IMR-90 (cell line): ENCODE measurements around the gene GPC4. TPM values are rescaled to one million over a fixed set of nuclear protein-coding genes. Genes with fewer than 3 reads are reported as not detected.

ENCODE experiments used
- ATAC-seq: fragments of 200-7000 bp; cut with Tn5 transposase; 2 replicates; pipeline ENCODE4 v1.9.1; 2020; ENCODE audit warnings: low read depth, mild to moderate bottlenecking, moderate library complexity
- BruUV-seq: library from RNA; stranded (reverse); fragments of 400-500 nt; replicated peaks from 2 replicates; lab custom pipeline; 2021; lab: Mats Ljungman, UMichigan
- CTCF ChIA-PET: fragments of 300-600 bp; formaldehyde crosslinking; extraction: SDS; loops from one replicate; lab custom pipeline; 2021; ENCODE audit warnings: antibody characterized with exemption; lab: Yijun Ruan, JAX
- POLR2A ChIA-PET: fragments of 300-600 bp; sonication (Branson Sonifier 250); formaldehyde crosslinking; loops from one replicate; lab custom pipeline; 2022; ENCODE audit warnings: antibody characterized with exemption; ENCODE audit not compliant: unreplicated experiment; lab: Charles Lee
- DNase-seq: peaks from one replicate; pipeline ENCODE4 v3.0.0; 2013
- H2AFZ ChIP-seq: replicated peaks from 2 replicates; pipeline ENCODE3; 2013; ENCODE audit warnings: low read length, mild to moderate bottlenecking; ENCODE audit not compliant: poor library complexity
- H2AK5ac ChIP-seq: 2 replicates; pipeline ENCODE4 v1.6.1; 2013; ENCODE audit warnings: low read depth, low read length, inconsistent platforms
- H2AK9ac ChIP-seq: replicated peaks from 2 replicates; pipeline ENCODE3; 2013; ENCODE audit warnings: mild to moderate bottlenecking, low read depth, low read length, moderate library complexity; ENCODE audit not compliant: poor library complexity
- H2BK120ac ChIP-seq: 2 replicates; pipeline ENCODE4 v1.6.1; 2013; ENCODE audit warnings: low read depth, low read length, inconsistent platforms
- H2BK15ac ChIP-seq: 3 replicates; pipeline ENCODE4 v1.6.1; 2013; ENCODE audit warnings: low read depth, low read length, inconsistent platforms
- H2BK20ac ChIP-seq: 2 replicates; pipeline ENCODE4 v1.6.1; 2013; ENCODE audit warnings: low read depth, mild to moderate bottlenecking, inconsistent platforms, low read length, moderate library complexity
- H2BK5ac ChIP-seq: 2 replicates; pipeline ENCODE4 v1.6.1; 2013; ENCODE audit warnings: mild to moderate bottlenecking, low read depth, low read length, inconsistent platforms; ENCODE audit not compliant: poor library complexity, severe bottlenecking
- H3K14ac ChIP-seq: replicated peaks from 2 replicates; pipeline ENCODE4 v1.6.1; 2013; ENCODE audit warnings: low read depth, low read length, inconsistent platforms
- H3K18ac ChIP-seq: 2 replicates; pipeline ENCODE4 v1.6.1; 2013; ENCODE audit warnings: low read depth, low read length, control low read depth
- H3K23ac ChIP-seq: 2 replicates; pipeline ENCODE4 v1.6.1; 2013; ENCODE audit warnings: low read depth, low read length, inconsistent platforms
- H3K27ac ChIP-seq: 2 replicates; pipeline ENCODE4 v1.5.1; 2013; ENCODE audit warnings: mild to moderate bottlenecking, control low read depth, low read length; ENCODE audit not compliant: insufficient read depth
- H3K27me3 ChIP-seq: 2 replicates; pipeline ENCODE4 v1.6.1; 2013; ENCODE audit warnings: low read length; ENCODE audit not compliant: control insufficient read depth, insufficient read depth
- H3K36me3 ChIP-seq: 2 replicates; pipeline ENCODE4 v1.6.1; 2013; ENCODE audit warnings: low read length, mixed read lengths; ENCODE audit not compliant: control insufficient read depth, insufficient read depth
- H3K4ac ChIP-seq: 2 replicates; pipeline ENCODE4 v1.6.1; 2013; ENCODE audit warnings: low read depth, low read length, inconsistent platforms
- H3K4me1 ChIP-seq: 2 replicates; pipeline ENCODE4 v1.6.1; 2013; ENCODE audit warnings: low read length, mixed read lengths; ENCODE audit not compliant: control insufficient read depth, insufficient read depth
- H3K4me2 ChIP-seq: 2 replicates; pipeline ENCODE4 v1.6.1; 2013; ENCODE audit warnings: low read depth, mild to moderate bottlenecking, control low read depth, low read length, moderate library complexity
- H3K4me3 ChIP-seq: 2 replicates; pipeline ENCODE4 v1.5.1; 2013; ENCODE audit warnings: low read depth, mild to moderate bottlenecking, control low read depth, low read length, moderate library complexity; ENCODE audit not compliant: insufficient read depth
- H3K56ac ChIP-seq: 2 replicates; pipeline ENCODE4 v1.6.1; 2013; ENCODE audit warnings: low read length, inconsistent platforms; ENCODE audit not compliant: insufficient read depth; ENCODE audit errors: extremely low read depth
- H3K79me1 ChIP-seq, 2 experiments: 2 replicates each; pipeline ENCODE4 v1.6.1; 2013; ENCODE audit warnings: low read length in 2 of 2, inconsistent platforms in 1 of 2, low read depth in 1 of 2
- H3K9ac ChIP-seq: 2 replicates; pipeline ENCODE4 v1.6.1; 2013; ENCODE audit warnings: low read depth, low read length, control low read depth
- H3K9me1 ChIP-seq: 2 replicates; pipeline ENCODE4 v1.6.1; 2013; ENCODE audit warnings: low read length, inconsistent platforms; ENCODE audit not compliant: insufficient read depth
- H3K9me3 ChIP-seq: 2 replicates; pipeline ENCODE4 v1.6.1; 2013; ENCODE audit warnings: low read length; ENCODE audit not compliant: control insufficient read depth, insufficient read depth
- H4K20me1 ChIP-seq: 2 replicates; pipeline ENCODE4 v1.6.1; 2013; ENCODE audit warnings: low read length, inconsistent platforms; ENCODE audit not compliant: insufficient read depth
- H4K5ac ChIP-seq: 2 replicates; pipeline ENCODE4 v1.6.1; 2013; ENCODE audit warnings: mild to moderate bottlenecking, low read depth, low read length, control low read depth
- H4K8ac ChIP-seq, 2 experiments: 2 replicates each; pipeline ENCODE4 v1.6.1; 2013; ENCODE audit warnings: low read depth in 2 of 2, low read length in 2 of 2, control low read depth in 1 of 2, inconsistent platforms in 1 of 2
- H4K91ac ChIP-seq: 2 replicates; pipeline ENCODE4 v1.6.1; 2013; ENCODE audit warnings: low read depth, low read length, inconsistent platforms; ENCODE audit not compliant: insufficient read depth
- CHD1 ChIP-seq: IDR thresholded peaks from 2 replicates; pipeline ENCODE4 v1.6.1; 2012; ENCODE audit warnings: low read depth, low read length, improper control_type of control experiment
- FOS ChIP-seq: fragments of 150-350 bp; IDR thresholded peaks from 2 replicates; pipeline ENCODE4 v1.6.1; 2016; ENCODE audit warnings: low read depth, low read length
- MAFK ChIP-seq: IDR thresholded peaks from 2 replicates; pipeline ENCODE4 v1.6.1; 2012; ENCODE audit warnings: low read depth, low read length, improper control_type of control experiment
- WGBS, 2 experiments: methylation state at CpG; one replicate each; pipeline versions ENCODE4 v1.1.5 to v1.1.7; 2013; ENCODE audit warnings: missing lambda C conversion rate in 2 of 2; ENCODE audit not compliant: insufficient read length in 1 of 2; ENCODE audit errors: extremely low coverage in 2 of 2; 5-methylcytosine and 5-hydroxymethylcytosine counted together
- dilution Hi-C: fragments of 300-500 bp; cut with HindIII; formaldehyde crosslinking; loops from one replicate; pipeline ENCODE4 v1.14.3; 2018; ENCODE audit warnings: low sequenced_read_pairs; ENCODE audit not compliant: unreplicated experiment
- in situ Hi-C: fragments of 300-500 bp; cut with MboI; formaldehyde crosslinking; loops from 3 replicates; pipeline ENCODE4 v1.14.3; 2019; ENCODE audit warnings: low sequenced_read_pairs, inconsistent platforms, mixed read lengths
- intact Hi-C: fragments of 100-400 bp; cut with micrococcal nuclease; formaldehyde crosslinking; loops from 2 replicates; pipeline ENCODE4 v1.10.0; 2022
- polyA plus RNA-seq, 3 experiments: library from polyadenylated mRNA; depleted of rRNA; stranded (reverse); fragments of >200 nt; gene quantifications; 2 replicates each; pipeline ENCODE4 v1.2.3, GENCODE V29; 2012; ENCODE audit warnings: low replicate concordance in 1 of 3
- total RNA-seq: library from RNA; depleted of rRNA; stranded (reverse); fragments of >200 nt; gene quantifications from 2 replicates; pipeline ENCODE4 v1.2.3, GENCODE V29; 2012
- TF ChIP-seq, protein P1 (sequence below): conservative IDR thresholded peaks from 2 replicates; pipeline ENCODE4 v1.5.1; 2012; ENCODE audit warnings: mild to moderate bottlenecking, low read depth, low read length, improper control_type of control experiment
- TF ChIP-seq, protein P2 (sequence below): fragments of 150-350 bp; IDR thresholded peaks from 2 replicates; pipeline ENCODE4 v1.6.1; 2016; ENCODE audit warnings: low read depth, mild to moderate bottlenecking, low read length, moderate library complexity, borderline replicate concordance

The GPC4 gene
- total and polyA plus RNA-seq, 2 of the 4 experiments (the other 2 are of a cell fraction): 0.54 to 1.6 TPM

DNA sequence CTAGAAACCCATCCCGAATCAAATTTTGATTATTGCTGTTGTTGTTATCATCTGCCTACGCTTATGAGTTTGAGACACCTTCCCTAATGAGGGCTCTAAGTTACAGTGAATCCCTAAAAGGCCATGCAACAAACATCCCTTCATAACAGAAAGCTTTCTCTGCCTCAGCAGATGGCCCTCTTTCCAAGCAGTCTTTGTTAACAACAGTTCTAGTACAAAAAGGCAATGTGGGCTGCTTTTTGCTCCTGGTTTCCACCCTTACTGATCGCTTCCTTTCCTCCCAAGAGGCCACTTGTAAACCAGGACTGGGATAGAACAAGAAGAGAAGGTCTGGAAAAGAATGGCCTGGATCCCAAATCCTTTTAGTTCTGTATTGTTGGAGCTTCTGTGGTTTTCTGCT lies 24.2 kb downstream of the GPC4 start:
- dilution Hi-C loops: no loop called here
- POLR2A ChIA-PET: no interaction called here

More for the DNA sequence above, 24.2 kb downstream of the GPC4 start:
- H4K5ac ChIP-seq: no peak overlapping the region
- BruUV-seq: no TSS peak
- H3K4ac ChIP-seq: no peak overlapping the region
- no peak overlapping the region for H3K18ac ChIP-seq
- H3K9ac ChIP-seq: no peak overlapping the region
- H4K8ac ChIP-seq: no peak overlapping the region
- no peak overlapping the region for H2AK9ac ChIP-seq
- H3K4me3 ChIP-seq: no peak overlapping the region
- H3K4me2 ChIP-seq: no peak overlapping the region
- no peak overlapping the region for H3K56ac ChIP-seq
- H3K14ac ChIP-seq: no peak overlapping the region
- no peak overlapping the region for H2AFZ ChIP-seq
- in situ Hi-C loops: no loop called here
- H3K9me3 ChIP-seq: no peaks in the 10 kb centered on the region
- TF ChIP-seq, protein P1, sequence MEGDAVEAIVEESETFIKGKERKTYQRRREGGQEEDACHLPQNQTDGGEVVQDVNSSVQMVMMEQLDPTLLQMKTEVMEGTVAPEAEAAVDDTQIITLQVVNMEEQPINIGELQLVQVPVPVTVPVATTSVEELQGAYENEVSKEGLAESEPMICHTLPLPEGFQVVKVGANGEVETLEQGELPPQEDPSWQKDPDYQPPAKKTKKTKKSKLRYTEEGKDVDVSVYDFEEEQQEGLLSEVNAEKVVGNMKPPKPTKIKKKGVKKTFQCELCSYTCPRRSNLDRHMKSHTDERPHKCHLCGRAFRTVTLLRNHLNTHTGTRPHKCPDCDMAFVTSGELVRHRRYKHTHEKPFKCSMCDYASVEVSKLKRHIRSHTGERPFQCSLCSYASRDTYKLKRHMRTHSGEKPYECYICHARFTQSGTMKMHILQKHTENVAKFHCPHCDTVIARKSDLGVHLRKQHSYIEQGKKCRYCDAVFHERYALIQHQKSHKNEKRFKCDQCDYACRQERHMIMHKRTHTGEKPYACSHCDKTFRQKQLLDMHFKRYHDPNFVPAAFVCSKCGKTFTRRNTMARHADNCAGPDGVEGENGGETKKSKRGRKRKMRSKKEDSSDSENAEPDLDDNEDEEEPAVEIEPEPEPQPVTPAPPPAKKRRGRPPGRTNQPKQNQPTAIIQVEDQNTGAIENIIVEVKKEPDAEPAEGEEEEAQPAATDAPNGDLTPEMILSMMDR: no peak
- TF ChIP-seq, protein P2, sequence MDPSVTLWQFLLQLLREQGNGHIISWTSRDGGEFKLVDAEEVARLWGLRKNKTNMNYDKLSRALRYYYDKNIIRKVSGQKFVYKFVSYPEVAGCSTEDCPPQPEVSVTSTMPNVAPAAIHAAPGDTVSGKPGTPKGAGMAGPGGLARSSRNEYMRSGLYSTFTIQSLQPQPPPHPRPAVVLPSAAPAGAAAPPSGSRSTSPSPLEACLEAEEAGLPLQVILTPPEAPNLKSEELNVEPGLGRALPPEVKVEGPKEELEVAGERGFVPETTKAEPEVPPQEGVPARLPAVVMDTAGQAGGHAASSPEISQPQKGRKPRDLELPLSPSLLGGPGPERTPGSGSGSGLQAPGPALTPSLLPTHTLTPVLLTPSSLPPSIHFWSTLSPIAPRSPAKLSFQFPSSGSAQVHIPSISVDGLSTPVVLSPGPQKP: no peak
- TF ChIP-seq MAFK (no peak), FOS (no peak), CHD1 (no peak)
- no peak overlapping the region for H2BK5ac ChIP-seq
- H3K27me3 ChIP-seq: peaks cover 2% of the 10 kb centered on the region
- no peak overlapping the region for H3K27ac ChIP-seq
- no peak for DNase-seq
- CTCF ChIA-PET: interaction anchor here (0.6 kb wide), 1 partner anchor 9 kb away, joined by 3 read pairs; no protein-coding TSS in a partner anchor
- no peak overlapping the region for H2BK20ac ChIP-seq
- intact Hi-C loops: no loop called here
- H3K79me1 ChIP-seq: no peaks in the 10 kb centered on the region
- no peak overlapping the region for H4K91ac ChIP-seq
- no peaks in the 10 kb centered on the region; the same call in 1 of the 2 replicates for H4K20me1 ChIP-seq
- no CpG with 5 or more reads among the region's 3 CpGs for WGBS, 2 experiments
- no peak overlapping the region for H2BK15ac ChIP-seq
- no peak for ATAC-seq
- no peak overlapping the region for H3K23ac ChIP-seq
- 0 out of 2 replicates have a peak, but pooled peaks cover 4% of the 10 kb centered on the region for H3K4me1 ChIP-seq
- H2BK120ac ChIP-seq: no peak overlapping the region
- no peaks in the 10 kb centered on the region for H3K36me3 ChIP-seq
- H2AK5ac ChIP-seq: no peak overlapping the region
- no peaks in the 10 kb centered on the region for H3K9me1 ChIP-seq
